GM10266 (cell line): ENCODE measurements around the gene BRME1.
"Not testable (repeated sequence)": the region's sequence is repeated elsewhere in the genome, so short reads cannot be mapped to it uniquely, and the experiment has no call there.

Experiments used
- DNase-seq: peaks from one replicate; pipeline ENCODE4 v3.0.0; 2012; ENCODE audit errors: extremely low spot score
- CTCF ChIP-seq: IDR thresholded peaks from 2 replicates; pipeline ENCODE4 v1.5.1; 2012; ENCODE audit warnings: mild to moderate bottlenecking, low read depth; ENCODE audit not compliant: control insufficient read depth, insufficient read depth; ENCODE audit errors: missing control alignments

The BRME1 gene

DNA sequence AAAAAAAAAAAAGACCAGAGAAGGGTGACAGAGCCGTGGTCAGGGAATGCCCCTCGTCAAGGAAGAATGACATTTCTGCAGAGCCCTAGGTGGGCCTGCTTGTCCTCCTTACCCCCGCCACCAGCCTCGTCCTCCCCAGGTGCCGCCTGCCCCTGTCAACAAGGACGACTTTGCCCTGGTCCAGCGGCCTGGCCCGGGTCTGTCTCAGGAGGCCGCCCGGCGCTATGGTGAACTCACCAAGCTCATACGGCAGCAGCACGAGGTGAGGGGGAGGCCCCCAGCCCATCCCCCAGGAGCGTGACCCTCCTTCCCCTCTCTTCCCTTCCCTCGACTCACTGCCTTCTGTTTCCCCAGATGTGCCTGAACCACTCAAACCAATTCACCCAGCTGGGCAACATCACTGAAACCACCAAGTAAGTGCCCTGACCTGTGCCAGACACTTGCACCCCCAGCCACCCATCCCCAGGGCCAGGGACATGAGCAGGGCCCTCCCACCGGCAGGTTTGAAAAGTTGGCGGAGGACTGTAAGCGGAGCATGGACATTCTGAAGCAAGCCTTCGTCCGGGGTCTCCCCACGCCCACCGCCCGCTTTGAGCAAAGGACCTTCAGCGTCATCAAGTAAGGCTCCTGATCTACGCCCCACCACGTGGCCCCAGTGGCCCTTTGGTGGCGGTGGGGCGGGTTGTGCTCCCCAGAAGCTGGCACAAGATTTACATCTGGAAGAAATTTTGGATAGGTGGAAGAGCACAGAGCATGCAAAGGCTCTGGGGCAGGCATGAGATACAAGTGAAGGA, 17.5 kb upstream of the BRME1 start:
- TF ChIP-seq CTCF: no peak
- DNase-seq: no peak

DNA sequence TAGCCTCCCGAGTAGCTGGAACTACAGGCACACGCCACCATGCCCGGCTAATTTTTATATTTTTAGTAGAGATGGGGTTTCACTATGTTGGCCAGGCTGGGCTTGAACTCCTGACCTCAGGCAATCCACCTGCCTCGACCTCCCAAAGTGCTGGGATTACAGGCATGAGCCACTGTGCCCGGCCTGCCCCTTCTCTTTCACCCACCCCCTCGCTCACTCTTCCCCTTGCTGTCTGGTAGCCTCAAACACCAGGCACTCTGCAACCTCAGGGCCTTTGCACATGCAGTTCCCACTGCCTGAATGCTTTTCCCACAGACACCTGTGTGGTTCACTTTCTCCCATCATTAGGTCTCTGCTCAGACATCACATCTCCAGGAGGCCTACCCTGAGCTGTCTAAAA, 16.2 kb upstream of the BRME1 start:
- DNase-seq: not testable (repeated sequence)

GRCh38 chr19:13920940-13921747, 15.2 kb upstream of the BRME1 start:
- no peak for TF ChIP-seq CTCF
- peak; percentile 72 for DNase-seq

DNA sequence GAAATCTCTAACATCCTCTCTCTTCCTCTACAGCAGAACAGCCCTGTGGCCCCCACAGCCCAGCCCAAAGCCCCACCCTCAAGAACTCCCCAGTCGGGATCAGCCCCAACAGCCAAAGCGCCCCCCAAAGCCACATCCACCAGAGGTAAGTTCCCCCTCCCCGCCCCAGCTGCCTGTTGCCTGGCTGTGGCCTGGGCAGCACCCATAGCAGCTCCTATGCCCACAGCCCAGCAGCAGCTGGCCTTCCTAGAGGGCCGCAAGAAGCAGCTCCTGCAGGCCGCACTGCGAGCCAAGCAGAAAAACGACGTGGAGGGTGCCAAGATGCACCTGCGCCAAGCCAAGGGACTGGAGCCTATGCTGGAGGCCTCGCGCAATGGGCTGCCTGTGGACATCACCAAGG, 14.6 kb upstream of the BRME1 start:
- no peak for TF ChIP-seq CTCF
- no peak for DNase-seq

GRCh38 chr19:13918726-13919411, 13.0 kb upstream of the BRME1 start:
- DNase-seq: no peak
- TF ChIP-seq CTCF: no peak

DNA sequence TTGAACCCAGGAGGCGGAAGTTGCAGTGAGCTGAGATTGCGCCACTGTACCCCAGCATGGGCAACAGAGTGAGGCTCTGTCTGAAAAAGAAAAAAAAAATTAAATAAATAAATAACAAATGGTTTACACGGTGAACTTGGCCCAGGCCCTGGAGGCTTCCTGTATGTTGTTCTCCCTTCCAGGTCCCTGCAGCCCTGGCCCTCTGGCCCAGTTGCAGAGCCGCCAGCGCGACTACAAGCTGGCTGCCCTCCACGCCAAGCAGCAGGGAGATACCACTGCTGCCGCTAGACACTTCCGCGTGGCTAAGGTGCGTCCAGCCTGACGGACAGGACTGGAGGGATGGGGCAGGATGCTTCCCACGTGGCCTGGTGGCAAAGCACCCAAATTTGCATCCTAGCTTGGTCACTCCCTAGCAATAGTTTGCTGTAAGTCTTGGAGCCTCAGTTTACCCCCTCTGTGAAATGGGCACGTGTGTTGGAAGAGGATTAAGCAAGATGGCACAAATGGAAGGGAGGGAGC, 12.0 kb upstream of the BRME1 start:
- no peak for TF ChIP-seq CTCF
- no peak for DNase-seq

DNA sequence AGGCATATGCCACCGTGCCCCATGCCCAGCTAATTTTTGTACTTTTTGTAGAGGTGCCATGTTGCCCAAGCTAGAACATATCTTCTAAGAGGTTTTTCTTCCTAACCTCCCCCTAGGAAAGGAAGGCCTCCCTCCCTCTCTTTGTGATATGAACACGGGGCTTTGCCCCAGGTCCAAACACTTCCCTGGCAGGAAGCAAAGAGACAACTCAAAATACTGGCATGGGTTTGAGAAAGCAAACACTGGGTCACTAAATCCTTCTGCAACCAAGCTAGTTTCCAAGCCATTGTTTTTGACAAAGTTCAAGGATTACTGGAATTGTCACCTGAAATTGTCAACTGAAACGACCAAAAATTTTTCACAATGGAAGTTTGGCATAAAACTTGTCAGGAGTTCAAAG, 8.9 kb upstream of the BRME1 start:
- TF ChIP-seq CTCF: no peak
- no peak for DNase-seq
